ENCODE measurements around the gene PAPPA2.

The PAPPA2 gene

DNA sequence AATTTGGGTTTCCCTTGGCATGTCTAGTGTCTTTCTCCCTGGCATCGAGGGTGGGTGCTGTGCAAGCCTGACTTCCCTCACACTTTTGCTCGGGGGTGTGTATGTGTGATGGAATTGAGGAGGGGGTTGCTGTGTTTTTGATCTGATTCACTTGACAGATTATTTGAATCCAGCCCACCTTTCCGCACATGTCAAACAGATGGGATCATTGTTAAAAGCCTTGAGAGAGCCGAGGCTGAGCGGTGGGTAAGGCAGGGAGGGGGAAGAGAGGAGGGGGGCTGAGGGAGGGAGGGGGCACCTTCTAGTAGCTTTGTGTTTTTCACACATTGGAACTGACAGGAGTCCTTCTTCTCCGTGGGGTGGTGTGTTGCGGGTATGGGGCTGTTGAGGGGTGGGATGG lies 90.0 kb downstream of the PAPPA2 start:
- Histone ChIP-seq H3K9ac (ENCODE audit: low read length) (no peak overlapping the region), H3K36me3 (replicated peaks; ENCODE audit: low read depth, low read length) (no peaks in the 10 kb centered on the region), H3K9me3 (ENCODE audit: insufficient read depth, low read length) (no peaks in the 10 kb centered on the region), H3K4me1 (ENCODE audit: low read length) (no peaks in the 10 kb centered on the region), H3K27me3 (ENCODE audit: low read depth, low read length) (peaks cover 66% of the 10 kb centered on the region), H3K27ac (ENCODE audit: low read length) (no peak overlapping the region), H4K20me1 (ENCODE audit: insufficient read depth, low read length) (no peaks in the 10 kb centered on the region), H3K4me3 (ENCODE audit: low read length) (no peak overlapping the region), H2AFZ (ENCODE audit: low read depth, low read length) (no peak overlapping the region), H3K79me2 (ENCODE audit: low read length) (no peaks in the 10 kb centered on the region), H3K4me2 (ENCODE audit: low read length) (no peak overlapping the region)
- no peak for TF ChIP-seq EZH2phosphoT487 (IDR thresholded peaks at IDR 0.05; ENCODE audit: low read depth)
- TF ChIP-seq, protein P1, sequence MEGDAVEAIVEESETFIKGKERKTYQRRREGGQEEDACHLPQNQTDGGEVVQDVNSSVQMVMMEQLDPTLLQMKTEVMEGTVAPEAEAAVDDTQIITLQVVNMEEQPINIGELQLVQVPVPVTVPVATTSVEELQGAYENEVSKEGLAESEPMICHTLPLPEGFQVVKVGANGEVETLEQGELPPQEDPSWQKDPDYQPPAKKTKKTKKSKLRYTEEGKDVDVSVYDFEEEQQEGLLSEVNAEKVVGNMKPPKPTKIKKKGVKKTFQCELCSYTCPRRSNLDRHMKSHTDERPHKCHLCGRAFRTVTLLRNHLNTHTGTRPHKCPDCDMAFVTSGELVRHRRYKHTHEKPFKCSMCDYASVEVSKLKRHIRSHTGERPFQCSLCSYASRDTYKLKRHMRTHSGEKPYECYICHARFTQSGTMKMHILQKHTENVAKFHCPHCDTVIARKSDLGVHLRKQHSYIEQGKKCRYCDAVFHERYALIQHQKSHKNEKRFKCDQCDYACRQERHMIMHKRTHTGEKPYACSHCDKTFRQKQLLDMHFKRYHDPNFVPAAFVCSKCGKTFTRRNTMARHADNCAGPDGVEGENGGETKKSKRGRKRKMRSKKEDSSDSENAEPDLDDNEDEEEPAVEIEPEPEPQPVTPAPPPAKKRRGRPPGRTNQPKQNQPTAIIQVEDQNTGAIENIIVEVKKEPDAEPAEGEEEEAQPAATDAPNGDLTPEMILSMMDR (IDR thresholded peaks at IDR 0.05; ENCODE audit: low read depth, low read length): no peak

DNA sequence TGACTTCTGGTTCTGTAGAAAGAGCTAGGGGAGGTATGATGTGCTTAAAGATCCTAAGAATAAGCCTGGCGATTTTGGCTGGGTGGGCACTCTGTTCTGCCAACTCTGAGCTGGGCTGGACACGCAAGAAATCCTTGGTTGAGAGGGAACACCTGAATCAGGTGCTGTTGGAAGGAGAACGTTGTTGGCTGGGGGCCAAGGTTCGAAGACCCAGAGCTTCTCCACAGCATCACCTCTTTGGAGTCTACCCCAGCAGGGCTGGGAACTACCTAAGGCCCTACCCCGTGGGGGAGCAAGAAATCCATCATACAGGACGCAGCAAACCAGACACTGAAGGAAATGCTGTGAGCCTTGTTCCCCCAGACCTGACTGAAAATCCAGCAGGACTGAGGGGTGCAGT lies 93.3 kb downstream of the PAPPA2 start:
- no peak for TF ChIP-seq EZH2phosphoT487 (IDR thresholded peaks at IDR 0.05; ENCODE audit: low read depth)
- TF ChIP-seq, protein P1 (IDR thresholded peaks at IDR 0.05; ENCODE audit: low read depth, low read length): no peak
- H3K27me3 ChIP-seq (ENCODE audit: low read depth, low read length): peaks cover 65% of the 10 kb centered on the region
- H3K4me2 ChIP-seq (ENCODE audit: low read length): no peak overlapping the region
- no peaks in the 10 kb centered on the region for H4K20me1 ChIP-seq (ENCODE audit: insufficient read depth, low read length)
- H3K9me3 ChIP-seq (ENCODE audit: insufficient read depth, low read length): no peaks in the 10 kb centered on the region
- no peaks in the 10 kb centered on the region for H3K79me2 ChIP-seq (ENCODE audit: low read length)
- H3K36me3 ChIP-seq (replicated peaks; ENCODE audit: low read depth, low read length): no peaks in the 10 kb centered on the region
- H2AFZ ChIP-seq (ENCODE audit: low read depth, low read length): no peak overlapping the region
- H3K9ac ChIP-seq (ENCODE audit: low read length): no peak overlapping the region
- no peak overlapping the region for H3K27ac ChIP-seq (ENCODE audit: low read length)
- H3K4me1 ChIP-seq (ENCODE audit: low read length): no peaks in the 10 kb centered on the region
- H3K4me3 ChIP-seq (ENCODE audit: low read length): no peak overlapping the region

- H4K20me1 ChIP-seq (ENCODE audit: insufficient read depth, low read length): no peaks in the 10 kb centered on the region
- no peaks in the 10 kb centered on the region for H3K4me1 ChIP-seq (ENCODE audit: low read length)
- no peaks in the 10 kb centered on the region for H3K36me3 ChIP-seq (replicated peaks; ENCODE audit: low read depth, low read length)
- H3K4me3 ChIP-seq (ENCODE audit: low read length): no peak overlapping the region
- H3K27me3 ChIP-seq (ENCODE audit: low read depth, low read length): peaks cover 53% of the 10 kb centered on the region
- no peak overlapping the region for H3K27ac ChIP-seq (ENCODE audit: low read length)
- TF ChIP-seq EZH2phosphoT487 (IDR thresholded peaks at IDR 0.05; ENCODE audit: low read depth): no peak
- TF ChIP-seq, protein P1 (IDR thresholded peaks at IDR 0.05; ENCODE audit: low read depth, low read length): no peak
- no peak overlapping the region for H2AFZ ChIP-seq (ENCODE audit: low read depth, low read length)
- no peak overlapping the region for H3K9ac ChIP-seq (ENCODE audit: low read length)
- no peaks in the 10 kb centered on the region for H3K79me2 ChIP-seq (ENCODE audit: low read length)
- H3K4me2 ChIP-seq (ENCODE audit: low read length): no peak overlapping the region
- no peaks in the 10 kb centered on the region for H3K9me3 ChIP-seq (ENCODE audit: insufficient read depth, low read length)
These were observed 94.7 kb downstream of the PAPPA2 start for GRCh38 chr1:176557543-176558258.

- Histone ChIP-seq H3K4me3 (ENCODE audit: low read length) (no peak overlapping the region), H4K20me1 (ENCODE audit: insufficient read depth, low read length) (no peaks in the 10 kb centered on the region), H3K9ac (ENCODE audit: low read length) (no peak overlapping the region), H3K9me3 (ENCODE audit: insufficient read depth, low read length) (no peaks in the 10 kb centered on the region), H3K27ac (ENCODE audit: low read length) (no peak overlapping the region), H2AFZ (ENCODE audit: low read depth, low read length) (no peak overlapping the region), H3K79me2 (ENCODE audit: low read length) (no peaks in the 10 kb centered on the region), H3K27me3 (ENCODE audit: low read depth, low read length) (peaks cover 45% of the 10 kb centered on the region), H3K36me3 (replicated peaks; ENCODE audit: low read depth, low read length) (no peaks in the 10 kb centered on the region), H3K4me2 (ENCODE audit: low read length) (no peak overlapping the region), H3K4me1 (ENCODE audit: low read length) (no peaks in the 10 kb centered on the region)
- TF ChIP-seq EZH2phosphoT487 (IDR thresholded peaks at IDR 0.05; ENCODE audit: low read depth): no peak
- TF ChIP-seq, protein P1 (IDR thresholded peaks at IDR 0.05; ENCODE audit: low read depth, low read length): no peak
These were observed 95.6 kb downstream of the PAPPA2 start for GRCh38 chr1:176558561-176558960.

Data from OCI-LY3 (cell line).